ENCODE measurements around the gene GPR141. TPM values are rescaled to one million over a fixed set of nuclear protein-coding genes. Genes with fewer than 3 reads are reported as not detected.

GPR141 gene
- total and polyA plus RNA-seq, 2 experiments from 2014 or later: not detected

DNA sequence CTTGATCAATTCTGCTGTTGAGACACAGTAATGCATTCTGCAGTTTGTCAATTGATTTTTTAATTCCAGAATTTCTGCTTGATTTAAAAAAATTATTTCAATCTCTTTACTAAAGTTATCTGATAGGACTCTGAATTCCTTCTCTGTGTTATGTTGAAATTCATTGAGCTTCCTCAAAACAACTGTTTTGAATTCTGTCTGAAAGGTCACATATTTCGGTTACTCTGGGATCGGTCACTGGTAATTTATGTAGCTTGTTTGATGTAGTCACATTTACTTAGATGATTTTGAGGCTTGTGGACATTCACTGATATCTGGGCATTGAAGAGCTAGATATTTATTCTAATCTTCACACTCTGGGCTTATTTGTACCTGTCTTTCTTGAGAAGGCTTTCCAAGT is 97.6 kb downstream of the GPR141 start:
- Histone ChIP-seq H3K4me2 (ENCODE audit: unreplicated experiment) (no peak overlapping the region), H3K27ac (no peak overlapping the region), H3K27me3 (replicated peaks; ENCODE audit: insufficient read depth) (no peaks in the 10 kb centered on the region), H3K9me3 (ENCODE audit: low read depth) (no peaks in the 10 kb centered on the region), H3K4me3 (no peak overlapping the region), H3K4me1 (ENCODE audit: insufficient read depth) (no peaks in the 10 kb centered on the region), H4K20me1 (ENCODE audit: insufficient read depth) (no peaks in the 10 kb centered on the region), H2AFZ (no peak overlapping the region), H3K79me2 (ENCODE audit: insufficient read depth) (no peaks in the 10 kb centered on the region), H3F3A (ENCODE audit: insufficient read depth) (no peaks in the 10 kb centered on the region), H3K9ac (no peak overlapping the region), H3K36me3 (ENCODE audit: low read depth) (no peaks in the 10 kb centered on the region), H3K9me2 (ENCODE audit: insufficient read depth) (no peaks in the 10 kb centered on the region)
- TF ChIP-seq EZH2 (IDR thresholded peaks at IDR 0.05; ENCODE audit: insufficient read depth, poor library complexity, severe bottlenecking): no peak
- DNase-seq: no peak
- 12 to 17% methylated on average over 2 of the region's 2 CpGs for WGBS, 2 experiments (ENCODE audit: low coverage in 1 of 2, low lambda C conversion rate in 2 of 2, missing lambda C conversion rate in 2 of 2)
- in situ Hi-C loops (cut with MboI): no loop called here

- TF ChIP-seq EZH2 (IDR thresholded peaks at IDR 0.05; ENCODE audit: insufficient read depth, poor library complexity, severe bottlenecking) (no peak), EZH2phosphoT487 (IDR thresholded peaks at IDR 0.05; ENCODE audit: insufficient read depth, low read depth) (no peak)
- no peak overlapping the region for H2AFZ ChIP-seq
- H3K4me3 ChIP-seq: no peak overlapping the region
- no peaks in the 10 kb centered on the region for H3F3A ChIP-seq (ENCODE audit: insufficient read depth)
- in situ Hi-C loops (cut with MboI): no loop called here
- no peaks in the 10 kb centered on the region for H4K20me1 ChIP-seq (ENCODE audit: insufficient read depth)
- H3K27me3 ChIP-seq (replicated peaks; ENCODE audit: insufficient read depth): no peaks in the 10 kb centered on the region
- no peak overlapping the region for H3K9ac ChIP-seq
- H3K4me1 ChIP-seq (ENCODE audit: insufficient read depth): no peaks in the 10 kb centered on the region
- H3K79me2 ChIP-seq (ENCODE audit: insufficient read depth): no peaks in the 10 kb centered on the region
- no peaks in the 10 kb centered on the region for H3K9me2 ChIP-seq (ENCODE audit: insufficient read depth)
- DNase-seq: no peak
- H3K27ac ChIP-seq: no peak overlapping the region
- H3K36me3 ChIP-seq (ENCODE audit: low read depth): no peaks in the 10 kb centered on the region
- H3K9me3 ChIP-seq (ENCODE audit: low read depth): no peaks in the 10 kb centered on the region
- no peak overlapping the region for H3K4me2 ChIP-seq (ENCODE audit: unreplicated experiment)
These were observed 98.6 kb downstream of the GPR141 start for GRCh38 chr7:37782166-37782565.

GRCh38 chr7:37784015-37784414 is 100.4 kb downstream of the GPR141 start:
- H3K9me3 ChIP-seq (ENCODE audit: low read depth): no peaks in the 10 kb centered on the region
- no peaks in the 10 kb centered on the region for H3K36me3 ChIP-seq (ENCODE audit: low read depth)
- TF ChIP-seq EZH2 (IDR thresholded peaks at IDR 0.05; ENCODE audit: insufficient read depth, poor library complexity, severe bottlenecking): no peak
- no peak for TF ChIP-seq EZH2phosphoT487 (IDR thresholded peaks at IDR 0.05; ENCODE audit: insufficient read depth, low read depth)
- H3K79me2 ChIP-seq (ENCODE audit: insufficient read depth): no peaks in the 10 kb centered on the region
- no peaks in the 10 kb centered on the region for H3K4me1 ChIP-seq (ENCODE audit: insufficient read depth)
- WGBS, 2 experiments (ENCODE audit: low coverage in 1 of 2, low lambda C conversion rate in 2 of 2, missing lambda C conversion rate in 2 of 2): 6 to 11% methylated on average over 3 of the region's 3 CpGs
- H3K27me3 ChIP-seq (replicated peaks; ENCODE audit: insufficient read depth): no peaks in the 10 kb centered on the region
- H4K20me1 ChIP-seq (ENCODE audit: insufficient read depth): no peaks in the 10 kb centered on the region
- no peak overlapping the region for H3K9ac ChIP-seq
- no peak overlapping the region for H3K27ac ChIP-seq
- H3K9me2 ChIP-seq (ENCODE audit: insufficient read depth): no peaks in the 10 kb centered on the region
- no peak for DNase-seq
- H3K4me3 ChIP-seq: no peak overlapping the region
- in situ Hi-C loops (cut with MboI): no loop called here
- H3F3A ChIP-seq (ENCODE audit: insufficient read depth): no peaks in the 10 kb centered on the region
- no peak overlapping the region for H2AFZ ChIP-seq
- no peak overlapping the region for H3K4me2 ChIP-seq (ENCODE audit: unreplicated experiment)

- Histone ChIP-seq H3K9me2 (ENCODE audit: insufficient read depth) (no peaks in the 10 kb centered on the region), H3K4me1 (ENCODE audit: insufficient read depth) (no peaks in the 10 kb centered on the region), H4K20me1 (ENCODE audit: insufficient read depth) (no peaks in the 10 kb centered on the region), H3K36me3 (ENCODE audit: low read depth) (no peaks in the 10 kb centered on the region), H3K9ac (no peak overlapping the region), H3K79me2 (ENCODE audit: insufficient read depth) (no peaks in the 10 kb centered on the region), H3K4me3 (no peak overlapping the region), H3K27me3 (replicated peaks; ENCODE audit: insufficient read depth) (no peaks in the 10 kb centered on the region), H3K9me3 (ENCODE audit: low read depth) (no peaks in the 10 kb centered on the region), H3K27ac (no peak overlapping the region), H3K4me2 (ENCODE audit: unreplicated experiment) (no peak overlapping the region), H3F3A (ENCODE audit: insufficient read depth) (no peaks in the 10 kb centered on the region), H2AFZ (no peak overlapping the region)
- in situ Hi-C loops (cut with MboI): no loop called here
- 4 to 7% methylated on average over 6 of the region's 6 CpGs for WGBS, 2 experiments (ENCODE audit: low coverage in 1 of 2, low lambda C conversion rate in 2 of 2, missing lambda C conversion rate in 2 of 2)
- DNase-seq: no peak
- no peak for TF ChIP-seq EZH2phosphoT487 (IDR thresholded peaks at IDR 0.05; ENCODE audit: insufficient read depth, low read depth)
- TF ChIP-seq EZH2 (IDR thresholded peaks at IDR 0.05; ENCODE audit: insufficient read depth, poor library complexity, severe bottlenecking): no peak
These were observed 103.4 kb downstream of the GPR141 start for GRCh38 chr7:37786741-37787569.

Other genes starting within 250 kb of the GPR141 start
- not detected in 2 replicates for gene ELMO1, start 234.9 kb upstream of the GPR141 start, total RNA-seq (2014; rRNA removed; shearing (Covaris generic))
- gene ELMO1, start 234.9 kb upstream of the GPR141 start, polyA plus RNA-seq (2016; fragmentation: Nextera tagmentation; extraction: Ambion mirVana): not detected in 2 replicates
- not detected in 2 replicates for gene NME8, start 164.8 kb downstream of the GPR141 start, total RNA-seq (2014; rRNA removed; shearing (Covaris generic))
- gene NME8, start 164.8 kb downstream of the GPR141 start, polyA plus RNA-seq (2016; fragmentation: Nextera tagmentation; extraction: Ambion mirVana): not detected in 2 replicates
- gene SFRP4, start 233.1 kb downstream of the GPR141 start, total RNA-seq (2014; rRNA removed; shearing (Covaris generic)): 0.13 and 0.32 TPM in 2 replicates
- 0.21 and 0.72 TPM in 2 replicates for gene SFRP4, start 233.1 kb downstream of the GPR141 start, polyA plus RNA-seq (2016; fragmentation: Nextera tagmentation; extraction: Ambion mirVana)
- gene EPDR1, start 236.9 kb downstream of the GPR141 start, total RNA-seq (2014; rRNA removed; shearing (Covaris generic)): 1.5 and 5.2 TPM in 2 replicates
- gene EPDR1, start 236.9 kb downstream of the GPR141 start, polyA plus RNA-seq (2016; fragmentation: Nextera tagmentation; extraction: Ambion mirVana): 2.0 and 2.5 TPM in 2 replicates